Erythroblast (primary cell): ENCODE data around the gene SCNN1B.

Experiments
- GATA1 ChIP-seq: IDR thresholded peaks from 2 replicates; pipeline ENCODE4 v1.6.1; 2011; ENCODE audit warnings: low read depth, mild to moderate bottlenecking, control low read depth, low read length, moderate library complexity
- POLR2A ChIP-seq: IDR thresholded peaks from 2 replicates; pipeline ENCODE4 v1.6.1; 2011; ENCODE audit warnings: mild to moderate bottlenecking, low read length

DNA sequence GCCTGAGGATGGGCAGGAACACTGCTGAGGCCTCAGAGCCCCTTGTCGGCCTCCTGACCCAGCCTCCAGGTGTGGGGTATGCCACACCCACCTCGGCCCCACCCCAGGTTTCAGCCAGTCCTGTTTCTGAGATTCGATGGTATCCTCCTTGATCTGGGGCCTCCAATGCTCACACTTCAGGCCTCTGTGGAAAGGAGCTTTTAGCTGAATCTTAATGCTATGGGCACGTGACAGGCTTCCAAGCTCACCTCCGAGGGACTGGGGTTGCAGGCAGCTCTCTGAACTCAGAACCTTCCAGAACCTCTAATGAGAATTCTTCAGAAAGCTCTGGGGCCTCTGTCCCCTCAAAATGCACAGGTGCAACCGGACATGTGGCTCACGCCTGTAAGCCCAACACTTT, 54.8 kb downstream of the SCNN1B start:
- TF ChIP-seq POLR2A = no peak
- TF ChIP-seq GATA1 = no peak
